GM12878 (cell line): ENCODE data around the gene JPT1. TPM values are rescaled to one million over a fixed set of nuclear protein-coding genes. Genes with fewer than 3 reads are reported as not detected.
A peak's percentile ranks its signal among the peaks of the same experiment; 100 is the strongest.

Experiments used
- BACH1 ChIP-seq: fragments of 450-650 bp; IDR thresholded peaks from 2 replicates; pipeline ENCODE4 v1.6.1; 2017; ENCODE audit warnings: mild to moderate bottlenecking, borderline replicate concordance
- FOXM1 ChIP-seq: IDR thresholded peaks from 2 replicates; pipeline ENCODE4 v1.6.1; 2012; ENCODE audit warnings: low read depth, mild to moderate bottlenecking, inconsistent platforms, low read length, moderate library complexity
- MTA2 ChIP-seq: fragments of 450-650 bp; IDR thresholded peaks from 2 replicates; pipeline ENCODE4 v1.6.1; 2016; ENCODE audit warnings: low read depth, mild to moderate bottlenecking, moderate library complexity
- NFYB ChIP-seq: IDR thresholded peaks from 2 replicates; pipeline ENCODE4 v1.6.1; 2011; ENCODE audit warnings: low read depth, mild to moderate bottlenecking, low read length, improper control_type of control experiment, moderate library complexity; ENCODE audit not compliant: insufficient read depth
- PAX8 ChIP-seq: fragments of 450-650 bp; IDR thresholded peaks from 2 replicates; pipeline ENCODE4 v1.6.1; 2017; ENCODE audit warnings: mild to moderate bottlenecking, moderate library complexity
- PKNOX1 ChIP-seq: fragments of 450-650 bp; IDR thresholded peaks from 2 replicates; pipeline ENCODE4 v1.6.1; 2016; ENCODE audit warnings: mild to moderate bottlenecking
- PML ChIP-seq: IDR thresholded peaks from 2 replicates; pipeline ENCODE4 v1.6.1; 2012; ENCODE audit warnings: low read length, inconsistent platforms
- POLR2A ChIP-seq: IDR thresholded peaks from 2 replicates; pipeline ENCODE4 v1.6.1; 2011; ENCODE audit warnings: low read depth, mild to moderate bottlenecking, low read length
- POU2F2 ChIP-seq: IDR thresholded peaks from 3 replicates; pipeline ENCODE4 v1.6.1; 2011; ENCODE audit warnings: low read depth, mild to moderate bottlenecking, low read length, borderline replicate concordance
- RFX5 ChIP-seq: IDR thresholded peaks from 2 replicates; pipeline ENCODE4 v1.6.1; 2011; ENCODE audit warnings: low read depth, low read length, improper control_type of control experiment
- SMAD1 ChIP-seq: fragments of 450-650 bp; IDR thresholded peaks from 2 replicates; pipeline ENCODE4 v1.6.1; 2018; ENCODE audit warnings: mild to moderate bottlenecking, low read depth; ENCODE audit not compliant: partially characterized antibody
- SUPT20H ChIP-seq: IDR thresholded peaks from 2 replicates; pipeline ENCODE4 v1.6.1; 2011; ENCODE audit warnings: low read depth, mild to moderate bottlenecking, low read length, moderate library complexity, borderline replicate concordance; ENCODE audit not compliant: control insufficient read depth
- TAF1 ChIP-seq: IDR thresholded peaks from 2 replicates; pipeline ENCODE4 v1.6.1; 2011; ENCODE audit warnings: mild to moderate bottlenecking, low read depth, low read length, borderline replicate concordance
- TCF12 ChIP-seq: IDR thresholded peaks from 2 replicates; pipeline ENCODE4 v1.6.1; 2011; ENCODE audit warnings: low read depth, mild to moderate bottlenecking, low read length
- YBX1 ChIP-seq: fragments of 450-650 bp; IDR thresholded peaks from 2 replicates; pipeline ENCODE4 v1.6.1; 2016; ENCODE audit warnings: antibody characterized with exemption
- ZBTB40 ChIP-seq: fragments of 450-650 bp; IDR thresholded peaks from 2 replicates; pipeline ENCODE4 v1.6.1; 2016; ENCODE audit warnings: mild to moderate bottlenecking, moderate library complexity, borderline replicate concordance
- polyA plus RNA-seq, 11 experiments: library from polyadenylated mRNA; depleted of rRNA in 4 of 11; unstranded in 6 of 11; stranded (reverse) in 5 of 11; fragments of >200 nt; fragmentation: Nextera tagmentation in 4 of 11; fragmentation: Illumina TruSeq in 1 of 11; extraction: Ambion mirVana in 4 of 11; extraction: Trizol in 1 of 11; gene quantifications; 1 replicate in 1 of 11; 2 replicates in 10 of 11; pipeline versions ENCODE4 v1.2.1 to v1.2.3, GENCODE V29; 2011 to 2016; ENCODE audit warnings: inconsistent platforms in 2 of 11, missing spikeins in 2 of 11, low read depth in 1 of 11
- total RNA-seq, 4 experiments: library from RNA; depleted of rRNA in 3 of 4; stranded (reverse); fragments of >200 nt in 3 of 4; fragmentation: Illumina TruSeq in 1 of 4; extraction: Trizol in 1 of 4; gene quantifications; 2 replicates each; pipeline versions ENCODE4 v1.2.1 to v1.2.3, GENCODE V29; 2013 to 2021
- TF ChIP-seq, protein P1 (sequence below): fragments of 450-650 bp; IDR thresholded peaks from 2 replicates; pipeline ENCODE4 v1.6.1; 2017; ENCODE audit warnings: mild to moderate bottlenecking, moderate library complexity
- TF ChIP-seq, protein P2 (sequence below): IDR thresholded peaks from 2 replicates; pipeline ENCODE4 v1.6.1; 2012; ENCODE audit warnings: low read depth, low read length, improper control_type of control experiment
- TF ChIP-seq, protein P3 (sequence below): fragments of 450-650 bp; conservative IDR thresholded peaks from 2 replicates; pipeline ENCODE4 v1.6.1; 2017; ENCODE audit warnings: mild to moderate bottlenecking, moderate library complexity

Gene JPT1
- total and polyA plus RNA-seq, 10 of the 15 experiments (the other 5 are each of a cell fraction or from before 2014, with no cell fraction given) = 79.7 to 651 (median 323) TPM

DNA sequence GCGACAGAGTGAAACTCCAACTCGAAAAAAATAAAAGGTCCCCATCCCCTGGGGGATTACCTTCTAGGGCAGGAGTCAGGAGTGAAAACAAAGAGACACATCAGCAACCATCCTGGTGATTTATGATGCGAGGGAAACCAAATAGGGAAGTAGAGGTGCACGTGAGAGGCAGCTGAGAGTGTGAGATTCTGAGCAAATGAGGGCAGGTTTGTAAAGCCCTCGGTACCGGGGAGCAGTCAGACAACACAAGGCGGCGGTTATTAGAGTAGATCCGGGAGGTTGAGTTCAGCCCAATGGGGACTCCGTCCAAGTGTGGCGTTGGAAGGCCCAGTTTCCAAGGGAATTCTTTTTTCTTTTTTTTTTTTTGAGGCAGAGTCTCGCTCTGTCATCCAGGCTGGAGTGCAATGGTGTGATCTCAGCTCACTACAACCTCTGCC, 51.9 kb downstream of the JPT1 start (continued):
- TF ChIP-seq POU2F2 = no peak
- no peak for TF ChIP-seq ZBTB40
- TF ChIP-seq POLR2A = no peak
- 0 out of 2 replicates have a peak, but pooled peaks have one; percentile 45 for TF ChIP-seq RFX5
- TF ChIP-seq MTA2 = peak; percentile 58; the same call in 1 of the 2 replicates
- TF ChIP-seq BACH1 = no peak; the same call in 1 of the 2 replicates
- no peak for TF ChIP-seq FOXM1
- TF ChIP-seq TAF1 = no peak
- no peak for TF ChIP-seq YBX1
- TF ChIP-seq SUPT20H = no peak
- TF ChIP-seq PAX8 = no peak
- TF ChIP-seq, protein P1, sequence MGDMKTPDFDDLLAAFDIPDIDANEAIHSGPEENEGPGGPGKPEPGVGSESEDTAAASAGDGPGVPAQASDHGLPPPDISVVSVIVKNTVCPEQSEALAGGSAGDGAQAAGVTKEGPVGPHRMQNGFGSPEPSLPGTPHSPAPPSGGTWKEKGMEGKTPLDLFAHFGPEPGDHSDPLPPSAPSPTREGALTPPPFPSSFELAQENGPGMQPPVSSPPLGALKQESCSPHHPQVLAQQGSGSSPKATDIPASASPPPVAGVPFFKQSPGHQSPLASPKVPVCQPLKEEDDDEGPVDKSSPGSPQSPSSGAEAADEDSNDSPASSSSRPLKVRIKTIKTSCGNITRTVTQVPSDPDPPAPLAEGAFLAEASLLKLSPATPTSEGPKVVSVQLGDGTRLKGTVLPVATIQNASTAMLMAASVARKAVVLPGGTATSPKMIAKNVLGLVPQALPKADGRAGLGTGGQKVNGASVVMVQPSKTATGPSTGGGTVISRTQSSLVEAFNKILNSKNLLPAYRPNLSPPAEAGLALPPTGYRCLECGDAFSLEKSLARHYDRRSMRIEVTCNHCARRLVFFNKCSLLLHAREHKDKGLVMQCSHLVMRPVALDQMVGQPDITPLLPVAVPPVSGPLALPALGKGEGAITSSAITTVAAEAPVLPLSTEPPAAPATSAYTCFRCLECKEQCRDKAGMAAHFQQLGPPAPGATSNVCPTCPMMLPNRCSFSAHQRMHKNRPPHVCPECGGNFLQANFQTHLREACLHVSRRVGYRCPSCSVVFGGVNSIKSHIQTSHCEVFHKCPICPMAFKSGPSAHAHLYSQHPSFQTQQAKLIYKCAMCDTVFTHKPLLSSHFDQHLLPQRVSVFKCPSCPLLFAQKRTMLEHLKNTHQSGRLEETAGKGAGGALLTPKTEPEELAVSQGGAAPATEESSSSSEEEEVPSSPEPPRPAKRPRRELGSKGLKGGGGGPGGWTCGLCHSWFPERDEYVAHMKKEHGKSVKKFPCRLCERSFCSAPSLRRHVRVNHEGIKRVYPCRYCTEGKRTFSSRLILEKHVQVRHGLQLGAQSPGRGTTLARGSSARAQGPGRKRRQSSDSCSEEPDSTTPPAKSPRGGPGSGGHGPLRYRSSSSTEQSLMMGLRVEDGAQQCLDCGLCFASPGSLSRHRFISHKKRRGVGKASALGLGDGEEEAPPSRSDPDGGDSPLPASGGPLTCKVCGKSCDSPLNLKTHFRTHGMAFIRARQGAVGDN = peak; percentile 48; the same call in 1 of the 2 replicates
- TF ChIP-seq PML = no peak
- TF ChIP-seq TCF12 = no peak
- TF ChIP-seq, protein P2, sequence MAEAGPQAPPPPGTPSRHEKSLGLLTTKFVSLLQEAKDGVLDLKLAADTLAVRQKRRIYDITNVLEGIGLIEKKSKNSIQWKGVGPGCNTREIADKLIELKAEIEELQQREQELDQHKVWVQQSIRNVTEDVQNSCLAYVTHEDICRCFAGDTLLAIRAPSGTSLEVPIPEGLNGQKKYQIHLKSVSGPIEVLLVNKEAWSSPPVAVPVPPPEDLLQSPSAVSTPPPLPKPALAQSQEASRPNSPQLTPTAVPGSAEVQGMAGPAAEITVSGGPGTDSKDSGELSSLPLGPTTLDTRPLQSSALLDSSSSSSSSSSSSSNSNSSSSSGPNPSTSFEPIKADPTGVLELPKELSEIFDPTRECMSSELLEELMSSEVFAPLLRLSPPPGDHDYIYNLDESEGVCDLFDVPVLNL = no peak
- no peak for TF ChIP-seq NFYB
- no peak for TF ChIP-seq SMAD1
- TF ChIP-seq, protein P3, sequence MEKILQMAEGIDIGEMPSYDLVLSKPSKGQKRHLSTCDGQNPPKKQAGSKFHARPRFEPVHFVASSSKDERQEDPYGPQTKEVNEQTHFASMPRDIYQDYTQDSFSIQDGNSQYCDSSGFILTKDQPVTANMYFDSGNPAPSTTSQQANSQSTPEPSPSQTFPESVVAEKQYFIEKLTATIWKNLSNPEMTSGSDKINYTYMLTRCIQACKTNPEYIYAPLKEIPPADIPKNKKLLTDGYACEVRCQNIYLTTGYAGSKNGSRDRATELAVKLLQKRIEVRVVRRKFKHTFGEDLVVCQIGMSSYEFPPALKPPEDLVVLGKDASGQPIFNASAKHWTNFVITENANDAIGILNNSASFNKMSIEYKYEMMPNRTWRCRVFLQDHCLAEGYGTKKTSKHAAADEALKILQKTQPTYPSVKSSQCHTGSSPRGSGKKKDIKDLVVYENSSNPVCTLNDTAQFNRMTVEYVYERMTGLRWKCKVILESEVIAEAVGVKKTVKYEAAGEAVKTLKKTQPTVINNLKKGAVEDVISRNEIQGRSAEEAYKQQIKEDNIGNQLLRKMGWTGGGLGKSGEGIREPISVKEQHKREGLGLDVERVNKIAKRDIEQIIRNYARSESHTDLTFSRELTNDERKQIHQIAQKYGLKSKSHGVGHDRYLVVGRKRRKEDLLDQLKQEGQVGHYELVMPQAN = no peak
- peak; percentile 83 for TF ChIP-seq PKNOX1
